B cell (primary cell): Measurements from ENCODE around the gene RABL2A. TPM values are rescaled to one million over a fixed set of nuclear protein-coding genes. Genes with fewer than 3 reads are reported as not detected.
"Not testable (repeated sequence)": the region's sequence is repeated elsewhere in the genome, so short reads cannot be mapped to it uniquely, and the experiment has no call there.

Source experiments
- ATAC-seq: fragments of 200-7000 bp; cut with Tn5 transposase; one replicate; pipeline ENCODE4 v1.10.0; 2021; ENCODE audit warnings: low read depth, mild to moderate bottlenecking, moderate number of reproducible peaks, moderate library complexity
- CTCF ChIA-PET: fragments of 350-600 bp; sonication (Branson Sonifier 250); formaldehyde crosslinking; loops from one replicate; lab custom pipeline; 2021; ENCODE audit warnings: antibody characterized with exemption, inconsistent platforms; lab: Charles Lee
- POLR2A ChIA-PET: fragments of 350-600 bp; sonication (Branson Sonifier 250); formaldehyde crosslinking; loops from one replicate; lab custom pipeline; 2021; ENCODE audit warnings: antibody characterized with exemption; lab: Charles Lee
- DNase-seq: peaks from one replicate; pipeline ENCODE4 v3.0.0; 2013
- H2AFZ ChIP-seq: 2 replicates; pipeline ENCODE4 v1.6.1; 2012; ENCODE audit warnings: mild to moderate bottlenecking, low read depth, low read length; ENCODE audit not compliant: insufficient read depth, poor library complexity, severe bottlenecking
- H3K27ac ChIP-seq, 2 donors: 1 replicate in 1 of 2; 2 replicates in 1 of 2; pipeline ENCODE4 v1.5.1; 2012 to 2013; ENCODE audit warnings: low read length in 2 of 2, mild to moderate bottlenecking in 2 of 2, moderate library complexity in 1 of 2
- H3K27me3 ChIP-seq, 4 experiments: fragments of 200-600 bp in 1 of 4; sonication (generic) in 1 of 4; replicated peaks in 1 of 4; 1 replicate in 2 of 4; 2 replicates in 2 of 4; pipeline versions ENCODE4 v1.6.1 to v1.7.0; 2013 to 2016; ENCODE audit warnings: low read length in 3 of 4, mild to moderate bottlenecking in 2 of 4, mixed read lengths in 1 of 4, moderate library complexity in 1 of 4; ENCODE audit not compliant: insufficient read depth in 4 of 4, control insufficient read depth in 3 of 4; ENCODE audit errors: control extremely low read depth in 1 of 4
- H3K36me3 ChIP-seq, 2 experiments: replicated peaks in 1 of 2; 1 replicate in 1 of 2; 2 replicates in 1 of 2; pipeline versions ENCODE4 v1.6.1 to v1.7.1; 2013; ENCODE audit warnings: low read length in 1 of 2; ENCODE audit not compliant: insufficient read depth in 2 of 2, control insufficient read depth in 1 of 2; ENCODE audit errors: control extremely low read depth in 1 of 2, extremely low read depth in 1 of 2
- H3K4me1 ChIP-seq, 2 donors: fragments of 200-600 bp in 1 of 2; sonication (generic) in 1 of 2; 1 replicate in 1 of 2; 2 replicates in 1 of 2; pipeline versions ENCODE4 v1.5.1 to v1.6.1; 2013 to 2017; ENCODE audit warnings: low read length in 2 of 2; ENCODE audit not compliant: control insufficient read depth in 2 of 2, insufficient read depth in 2 of 2
- H3K4me2 ChIP-seq: replicated peaks from 2 replicates; pipeline ENCODE3; 2012; ENCODE audit warnings: mild to moderate bottlenecking, low read depth, low read length; ENCODE audit not compliant: poor library complexity, severe bottlenecking
- H3K4me3 ChIP-seq, 5 experiments: fragments of 200-600 bp in 1 of 5; sonication (generic) in 1 of 5; 1 replicate in 3 of 5; 2 replicates in 2 of 5; pipeline versions ENCODE4 v1.5.1 to v1.7.0; 2011 to 2016; ENCODE audit warnings: low read length in 4 of 5, mild to moderate bottlenecking in 4 of 5, low read depth in 2 of 5, control low read depth in 1 of 5, moderate library complexity in 1 of 5; ENCODE audit not compliant: insufficient read depth in 1 of 5; ENCODE audit errors: control extremely low read depth in 1 of 5, extremely low read depth in 1 of 5
- H3K79me2 ChIP-seq: fragments of 200-600 bp; sonication (generic); one replicate; pipeline ENCODE4 v1.6.0; 2016; ENCODE audit warnings: low read length; ENCODE audit not compliant: control insufficient read depth, insufficient read depth
- H3K9ac ChIP-seq: fragments of 200-600 bp; sonication (generic); 2 replicates; pipeline ENCODE4 v1.6.1; 2017; ENCODE audit warnings: mild to moderate bottlenecking, low read length, moderate library complexity
- H3K9me3 ChIP-seq, 3 donors: one replicate each; pipeline versions ENCODE4 v1.6.1 to v1.7.1; 2013; ENCODE audit warnings: low read length in 2 of 3; ENCODE audit not compliant: control insufficient read depth in 2 of 3, insufficient read depth in 1 of 3; ENCODE audit errors: control extremely low read depth in 1 of 3
- H4K20me1 ChIP-seq: 2 replicates; pipeline ENCODE4 v1.6.0; 2012; ENCODE audit warnings: mild to moderate bottlenecking, low read length; ENCODE audit not compliant: insufficient read depth, control insufficient read depth, poor library complexity, severe bottlenecking
- H3K27ac Mint-ChIP-seq: one replicate; pipeline ENCODE4 v1.8.0; 2021; ENCODE audit warnings: mixed read lengths
- H3K27me3 Mint-ChIP-seq: one replicate; pipeline ENCODE4 v1.8.0; 2021; ENCODE audit warnings: mixed read lengths
- H3K4me1 Mint-ChIP-seq: one replicate; pipeline ENCODE4 v1.8.0; 2021; ENCODE audit warnings: mixed read lengths
- H3K4me3 Mint-ChIP-seq: one replicate; pipeline ENCODE4 v1.8.0; 2021; ENCODE audit warnings: mixed read lengths
- H3K9me3 Mint-ChIP-seq: one replicate; pipeline ENCODE4 v1.8.0; 2022; ENCODE audit warnings: mixed read lengths; ENCODE audit not compliant: insufficient read depth
- WGBS: methylation state at CpG from one replicate; pipeline ENCODE4 v1.1.5; 2013; ENCODE audit warnings: missing lambda C conversion rate; ENCODE audit not compliant: insufficient coverage; 5-methylcytosine and 5-hydroxymethylcytosine counted together
- intact Hi-C: fragments of 100-400 bp; cut with micrococcal nuclease; formaldehyde crosslinking; loops from one replicate; pipeline ENCODE4 v1.10.0; 2022
- polyA minus RNA-seq: library from RNA; depleted of rRNA, polyadenylated mRNA; stranded (reverse); fragments of >200 nt; gene quantifications from 2 replicates; pipeline ENCODE4 v1.2.3, GENCODE V29; 2012
- polyA plus RNA-seq: library from polyadenylated mRNA; depleted of rRNA; stranded (reverse); fragments of >200 nt; gene quantifications from 2 replicates; pipeline ENCODE4 v1.2.3, GENCODE V29; 2012
- total RNA-seq, 2 donors: library from RNA; stranded (reverse); fragments of 120-200 nt in 1 of 2; gene quantifications; 1 replicate in 1 of 2; 2 replicates in 1 of 2; pipeline versions ENCODE4 v1.2.3 to v1.2.4, GENCODE V29; 2013 to 2022

Gene RABL2A
- total RNA-seq = 84.7 and 90.2 TPM in 2 replicates
- 15.6 TPM for total RNA-seq (2013)
- polyA plus RNA-seq = 50.6 and 62.2 TPM in 2 replicates
- polyA minus RNA-seq = 12.3 and 18.6 TPM in 2 replicates

GRCh38 chr2:113626616-113627330, at the start of gene RABL2A:
Gene RABL2A, plus strand, starts transcription at chr2:113627266. Its CDS starts 1,341 bp downstream, at chr2:113628607.
- peaks cover 18% of the 10 kb centered on the region for H3K4me1 Mint-ChIP-seq
- peak; percentile 93 for ATAC-seq
- Histone ChIP-seq H3K9ac (peak within 1 kb of the TSS; percentile 63), H3K4me3 (peak within 1 kb of the TSS in 4 of 5 experiments; percentile 37 to 59 (median 52)), H3K4me2 (peak within 1 kb of the TSS; percentile 33), H3K27ac (peak within 1 kb of the TSS; percentile 73 to 77), H2AFZ (peak within 1 kb of the TSS; percentile 49)
- H3K36me3 ChIP-seq, H3K4me1 ChIP-seq, H3K27me3 ChIP-seq, H3K9me3 ChIP-seq, H3K27me3 Mint-ChIP-seq, intact Hi-C loops, H3K79me2 ChIP-seq, CTCF ChIA-PET, POLR2A ChIA-PET, H4K20me1 ChIP-seq, H3K9me3 Mint-ChIP-seq: not testable (repeated sequence)
- H3K27ac Mint-ChIP-seq = peak within 1 kb of the TSS; percentile 86
- H3K4me3 Mint-ChIP-seq = peak within 1 kb of the TSS; percentile 80
- peak; percentile 94 for DNase-seq
- no CpG with 5 or more reads among the region's 51 CpGs for WGBS

GRCh38 chr2:113578508-113578907, 48.6 kb upstream of the RABL2A start:
- H3K4me1 ChIP-seq, H2AFZ ChIP-seq, H3K27ac Mint-ChIP-seq, H3K27me3 ChIP-seq, ATAC-seq, H3K9me3 ChIP-seq, H3K36me3 ChIP-seq, CTCF ChIA-PET, H3K4me2 ChIP-seq, H4K20me1 ChIP-seq, H3K79me2 ChIP-seq, H3K4me3 Mint-ChIP-seq, intact Hi-C loops, H3K27ac ChIP-seq, DNase-seq, H3K9ac ChIP-seq, POLR2A ChIA-PET, H3K9me3 Mint-ChIP-seq, H3K4me3 ChIP-seq, H3K4me1 Mint-ChIP-seq: not testable (repeated sequence)
- H3K27me3 Mint-ChIP-seq = peaks cover 11% of the 10 kb centered on the region
- no CpG with 5 or more reads among the region's 5 CpGs for WGBS

- peak overlapping the region; percentile 74 for H3K4me3 Mint-ChIP-seq
- H3K79me2 ChIP-seq, H3K27ac ChIP-seq, H3K9me3 ChIP-seq, H3K4me3 ChIP-seq, H3K9me3 Mint-ChIP-seq, H3K4me2 ChIP-seq, CTCF ChIA-PET, H3K36me3 ChIP-seq, H3K27me3 Mint-ChIP-seq, intact Hi-C loops, H3K27me3 ChIP-seq, ATAC-seq, POLR2A ChIA-PET, H4K20me1 ChIP-seq, H3K9ac ChIP-seq, H3K4me1 ChIP-seq: not testable (repeated sequence)
- H2AFZ ChIP-seq = peak overlapping the region; percentile 8
- H3K27ac Mint-ChIP-seq = peak overlapping the region; percentile 18
- peaks cover 25% of the 10 kb centered on the region for H3K4me1 Mint-ChIP-seq
- 80% methylated on average over 1 of the region's 3 CpGs for WGBS
- peak; percentile 5 for DNase-seq
Observed at GRCh38 chr2:113582473-113582872, 44.6 kb upstream of the RABL2A start.
